HG02588 (cell line): Measurements from ENCODE around the gene ARID1A.
"Not testable (repeated sequence)": the region's sequence is repeated elsewhere in the genome, so short reads cannot be mapped to it uniquely, and the experiment has no call there.

Experiments
- ATAC-seq: cut with Tn5 transposase; IDR thresholded peaks from one replicate; pipeline ENCODE4 v1.9.1; 2021; ENCODE audit warnings: mild to moderate bottlenecking, moderate library complexity; ENCODE audit not compliant: unreplicated experiment

ARID1A gene

DNA sequence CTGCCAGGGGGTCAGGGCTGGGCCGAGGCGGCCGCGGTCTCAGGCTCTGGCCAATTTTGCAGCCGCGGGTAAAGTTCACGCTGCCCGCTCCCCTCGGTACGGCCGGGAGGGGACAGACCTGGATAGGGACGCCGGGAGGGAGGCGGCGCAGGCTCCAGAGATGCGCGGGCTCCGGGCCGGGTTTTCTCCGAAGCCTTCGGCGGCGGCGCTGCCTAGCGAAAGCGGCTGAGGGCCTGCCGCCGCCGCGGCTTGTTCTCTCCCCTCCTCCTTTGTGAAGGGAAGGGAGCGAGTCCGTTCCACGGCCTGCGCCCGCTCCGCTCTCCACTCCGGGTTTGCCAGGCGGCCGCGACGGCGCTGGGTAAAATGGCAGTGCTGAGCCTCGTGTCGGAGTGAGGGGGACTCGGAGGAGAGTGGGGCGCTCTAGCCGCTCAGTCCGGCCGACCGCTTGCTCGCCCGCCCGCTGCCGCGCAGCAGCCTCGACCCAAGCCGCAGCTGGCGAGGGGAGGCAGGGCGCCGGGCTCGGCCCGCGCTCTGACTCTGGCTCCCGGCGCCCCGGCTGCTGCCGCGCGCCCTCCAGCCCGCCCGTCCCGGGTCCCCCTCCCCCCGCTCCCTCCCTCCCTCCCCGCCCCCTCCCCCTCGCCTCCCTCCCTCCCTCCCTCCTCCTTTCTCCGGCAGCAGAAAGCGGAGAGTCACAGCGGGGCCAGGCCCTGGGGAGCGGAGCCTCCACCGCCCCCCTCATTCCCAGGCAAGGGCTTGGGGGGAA, at the start of gene ARID1A:
Gene ARID1A (plus strand): TSS at position 660 of the 763 bp plus-strand sequence. CDS start 389 bp downstream, outside the sequence.
- peak; percentile 34 for ATAC-seq

DNA sequence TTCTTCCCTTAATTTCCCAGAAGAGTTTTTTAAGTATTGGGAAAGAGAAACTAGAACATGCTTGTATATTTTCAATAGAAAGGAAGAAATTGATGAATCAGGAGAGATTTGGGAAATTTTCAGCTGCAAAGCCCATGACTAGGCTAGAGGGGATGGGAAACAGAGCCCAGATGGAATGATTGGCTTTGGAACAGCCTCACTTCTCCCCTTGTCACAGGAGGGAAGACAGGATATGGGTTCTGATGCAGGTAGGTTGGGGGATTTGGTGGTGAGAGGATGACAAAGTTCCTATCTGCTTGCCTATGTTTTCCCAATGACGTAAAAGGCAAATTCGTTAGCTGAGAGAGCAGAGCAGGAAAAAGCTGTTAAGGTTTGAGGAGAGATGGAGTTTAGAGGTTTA, 31.0 kb upstream of the ARID1A start:
- no peak for ATAC-seq

DNA sequence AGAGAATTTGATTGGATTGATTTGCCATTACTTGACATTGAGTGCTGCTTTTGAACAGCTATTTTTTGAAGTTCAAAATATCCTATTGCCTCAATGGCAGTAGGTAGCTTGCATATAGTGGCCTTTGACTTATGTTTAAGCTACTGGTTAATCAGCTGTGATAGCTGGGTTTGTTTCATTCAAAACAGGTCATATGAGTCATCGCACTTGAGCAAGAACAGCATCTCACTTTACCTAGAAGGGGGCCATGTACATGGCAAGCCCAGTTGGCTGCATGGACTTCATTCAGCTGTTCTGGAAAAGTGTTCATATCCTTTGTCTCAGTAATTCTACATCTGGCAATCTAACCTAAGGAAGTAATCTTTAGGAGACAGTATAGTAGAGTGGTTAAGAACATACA, 29.0 kb upstream of the ARID1A start:
- ATAC-seq = no peak

DNA sequence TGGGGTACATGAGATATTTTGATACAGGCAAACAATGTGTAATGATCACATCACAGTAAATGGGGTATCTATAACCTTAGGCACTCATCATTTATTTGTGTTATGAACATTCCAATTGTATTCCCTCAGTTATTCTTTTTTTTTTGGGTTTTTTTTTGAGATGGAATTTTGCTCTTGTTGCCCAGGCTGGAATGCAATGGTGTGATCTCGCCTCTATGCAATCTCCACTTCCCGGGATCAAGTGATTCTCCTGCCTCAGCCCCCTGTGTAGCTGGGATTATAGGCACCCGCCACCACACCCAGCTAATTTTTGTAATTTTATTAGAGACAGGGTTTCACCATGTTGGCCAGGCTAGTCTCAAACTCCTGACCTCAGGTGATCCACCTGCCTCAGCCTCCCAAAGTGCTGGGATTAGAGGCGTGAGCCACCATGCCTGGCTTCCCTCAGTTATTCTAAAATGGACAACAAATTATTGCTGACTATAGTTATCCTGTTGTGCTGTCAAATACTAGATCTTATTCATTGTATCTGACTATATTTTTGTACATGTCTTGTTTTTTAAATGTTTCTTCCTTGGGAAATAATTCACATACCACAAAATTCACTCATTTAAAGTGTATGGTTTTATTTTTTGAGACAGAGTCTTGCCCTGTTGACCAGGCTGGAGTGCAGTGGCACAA, 27.6 kb upstream of the ARID1A start:
- ATAC-seq = not testable (repeated sequence)

DNA sequence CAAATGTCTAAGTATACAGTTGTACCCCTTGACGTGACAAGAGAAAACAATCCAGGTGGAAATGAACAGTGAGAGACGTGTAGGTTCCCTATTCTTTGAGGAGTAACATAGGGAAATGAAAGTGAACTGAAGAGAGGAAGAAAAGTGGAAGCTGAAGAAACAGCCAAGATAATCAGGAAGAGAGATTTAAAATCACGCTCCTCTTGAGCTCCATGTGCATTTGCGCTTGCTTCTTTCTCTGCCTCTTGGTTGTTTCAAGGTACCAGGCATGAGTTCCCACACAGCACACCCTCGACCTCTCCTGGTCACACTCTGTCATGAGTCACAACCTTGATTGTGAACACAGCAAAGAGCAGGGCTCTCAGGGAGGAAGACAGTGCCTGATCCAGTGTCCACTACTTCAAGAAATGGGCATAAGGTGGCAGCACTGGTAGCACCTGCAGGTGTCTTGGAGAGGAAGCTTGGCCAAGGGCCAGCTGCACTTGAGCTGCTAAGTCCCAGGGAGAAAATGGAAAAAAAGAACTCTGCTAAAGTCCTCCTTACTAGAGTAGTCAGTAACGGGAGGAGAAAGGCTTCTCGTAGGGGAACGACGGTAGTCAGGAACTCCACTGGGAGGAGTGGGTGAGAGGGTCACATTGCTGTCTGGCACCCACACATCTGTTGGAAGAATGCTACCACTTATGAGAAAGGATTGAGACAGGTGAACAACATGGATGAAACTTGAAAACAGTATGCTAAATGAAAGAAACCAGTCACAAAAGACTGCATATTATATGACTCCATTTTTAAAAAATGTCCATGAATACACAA, 18.3 kb upstream of the ARID1A start:
- peak; percentile 59 for ATAC-seq

DNA sequence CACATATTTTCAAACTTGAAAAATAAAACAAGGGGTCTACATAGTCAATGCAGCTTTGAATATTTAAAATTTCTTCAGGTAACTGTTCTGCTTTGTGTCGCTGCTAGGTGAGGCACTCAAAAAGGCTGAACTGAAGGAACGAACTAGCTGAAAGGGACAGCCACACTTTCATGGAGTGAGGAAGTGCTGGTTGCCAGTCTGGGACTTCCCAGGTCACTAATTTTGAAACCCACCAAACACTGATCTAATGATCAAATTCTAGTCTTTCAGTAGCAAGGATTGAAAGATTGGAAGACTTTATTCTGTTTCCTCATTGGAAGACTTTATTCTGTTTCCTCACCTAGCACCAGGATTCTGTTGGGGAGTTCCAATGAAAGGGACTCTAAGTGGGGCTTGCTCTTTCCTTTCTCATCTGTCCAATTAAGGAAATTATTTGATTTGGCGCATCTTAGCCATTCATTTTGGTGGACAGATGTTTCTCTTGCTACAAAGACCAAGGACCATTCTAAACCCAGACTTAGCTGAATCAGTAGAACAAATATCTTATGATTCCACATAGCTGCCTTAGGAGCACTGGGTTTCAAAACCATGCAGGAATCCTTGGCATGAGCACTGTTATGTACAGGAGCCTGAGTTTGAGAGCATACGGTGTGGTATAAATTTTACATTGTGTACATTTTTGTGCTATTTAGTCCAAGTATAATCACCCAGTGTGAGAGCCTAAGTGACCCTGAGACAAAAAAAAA, 10.9 kb upstream of the ARID1A start:
- ATAC-seq = no peak

DNA sequence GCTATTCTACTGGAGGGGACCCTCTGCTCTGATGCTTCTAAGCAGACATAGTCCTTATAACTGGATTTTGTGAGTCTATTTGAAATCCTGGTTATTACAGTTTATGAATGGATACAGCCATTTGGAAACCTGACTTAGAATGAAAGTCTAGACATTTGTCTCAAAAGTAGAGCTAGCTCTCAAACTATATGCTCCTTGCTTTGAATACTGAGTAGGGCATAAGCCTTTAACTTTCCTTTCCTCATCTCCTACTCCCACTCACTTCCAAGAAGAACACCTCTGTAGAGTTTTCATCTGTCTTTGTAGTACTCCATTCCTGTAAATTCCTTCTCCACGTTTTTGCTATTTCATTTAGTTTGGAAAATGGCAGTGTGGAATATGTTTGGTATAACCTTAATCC, 9.0 kb upstream of the ARID1A start:
- ATAC-seq = no peak

DNA sequence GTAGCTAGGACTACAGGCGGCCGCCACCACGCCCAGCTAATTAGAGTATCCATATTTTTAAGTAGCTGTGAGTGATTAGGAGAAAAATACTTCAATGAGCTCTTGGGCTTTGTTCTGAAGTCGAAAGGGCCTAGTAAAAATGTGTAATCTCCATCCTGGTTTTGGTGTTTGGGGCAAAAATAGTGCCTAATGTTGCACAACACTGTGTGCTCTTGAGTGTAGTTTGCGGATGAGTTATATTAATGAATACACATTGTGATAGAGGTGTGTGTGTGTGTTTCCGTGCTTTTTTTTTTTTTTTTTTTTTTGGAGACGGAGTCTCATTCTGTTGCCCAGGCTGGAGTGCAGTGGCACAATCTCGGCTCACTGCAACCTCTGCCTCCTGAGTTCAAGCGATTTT, 6.3 kb upstream of the ARID1A start:
- no peak for ATAC-seq

DNA sequence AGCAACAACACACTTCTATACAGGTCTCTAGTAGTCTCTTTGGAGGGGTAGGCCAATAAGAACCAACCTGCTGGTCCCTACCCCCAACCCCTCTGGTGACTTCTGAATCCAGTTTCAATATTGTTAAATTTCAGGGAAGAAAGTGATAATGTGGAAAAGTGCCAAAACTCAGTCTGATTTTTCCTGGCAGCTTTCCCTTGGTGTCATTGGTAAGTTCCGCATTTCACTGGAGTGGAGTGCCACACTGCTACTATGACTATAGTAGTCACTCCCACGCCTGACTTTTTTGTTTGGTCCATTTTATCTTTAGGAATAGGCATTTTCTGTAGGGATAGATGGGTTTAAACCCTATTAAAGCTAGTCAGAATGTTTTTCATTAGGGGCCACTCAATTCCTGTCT, 5.7 kb upstream of the ARID1A start:
- no peak for ATAC-seq

DNA sequence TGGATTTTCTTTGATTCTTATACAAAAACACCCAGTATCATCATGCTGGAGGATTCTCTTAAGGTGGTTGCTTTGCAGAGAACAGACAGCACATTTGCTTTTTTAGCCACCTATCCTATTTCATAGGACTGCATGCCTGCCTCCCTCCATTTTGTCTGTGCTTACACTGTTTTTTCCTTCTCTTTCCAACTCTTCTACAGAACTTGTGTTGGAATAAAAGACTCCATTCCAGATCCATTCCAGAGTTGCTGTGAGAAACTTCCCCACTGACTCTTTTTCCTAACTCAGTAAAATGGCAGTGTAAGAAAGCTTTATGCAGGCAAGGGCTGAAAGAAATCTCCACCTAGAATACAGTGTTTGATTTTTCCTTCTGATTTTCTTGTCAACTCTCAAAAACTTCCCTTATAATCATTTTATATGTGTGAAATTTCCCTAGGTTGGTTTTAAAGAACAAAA, 5.2 kb upstream of the ARID1A start:
- no peak for ATAC-seq

DNA sequence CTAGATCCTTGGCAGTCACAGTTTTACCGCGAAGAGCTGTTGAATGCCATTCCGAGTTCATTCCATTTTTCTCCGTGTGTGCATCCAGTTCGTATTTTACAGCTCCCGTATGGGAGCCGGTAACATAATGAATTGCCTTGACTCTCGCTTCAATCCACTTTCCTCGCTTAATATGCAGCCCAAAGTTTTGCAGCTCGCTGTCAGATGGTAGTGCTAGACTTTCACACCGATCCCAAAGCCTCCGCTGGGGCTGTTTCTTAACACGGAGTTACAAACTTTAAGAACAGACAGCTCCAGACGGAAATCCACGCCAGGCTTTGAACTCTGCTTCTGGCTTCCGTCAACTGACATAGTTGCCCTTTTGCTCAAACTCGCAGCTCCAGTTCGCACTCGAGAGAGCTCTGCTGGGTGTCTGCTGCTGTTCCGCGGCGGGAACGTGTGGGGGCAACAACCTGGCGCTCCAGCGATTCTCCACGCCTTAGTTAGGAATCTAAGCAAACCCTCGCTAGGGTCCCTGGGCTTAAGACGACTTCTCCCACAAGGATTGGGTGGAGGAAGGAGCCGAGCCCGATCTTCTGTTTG, 3.5 kb upstream of the ARID1A start:
- no peak for ATAC-seq

DNA sequence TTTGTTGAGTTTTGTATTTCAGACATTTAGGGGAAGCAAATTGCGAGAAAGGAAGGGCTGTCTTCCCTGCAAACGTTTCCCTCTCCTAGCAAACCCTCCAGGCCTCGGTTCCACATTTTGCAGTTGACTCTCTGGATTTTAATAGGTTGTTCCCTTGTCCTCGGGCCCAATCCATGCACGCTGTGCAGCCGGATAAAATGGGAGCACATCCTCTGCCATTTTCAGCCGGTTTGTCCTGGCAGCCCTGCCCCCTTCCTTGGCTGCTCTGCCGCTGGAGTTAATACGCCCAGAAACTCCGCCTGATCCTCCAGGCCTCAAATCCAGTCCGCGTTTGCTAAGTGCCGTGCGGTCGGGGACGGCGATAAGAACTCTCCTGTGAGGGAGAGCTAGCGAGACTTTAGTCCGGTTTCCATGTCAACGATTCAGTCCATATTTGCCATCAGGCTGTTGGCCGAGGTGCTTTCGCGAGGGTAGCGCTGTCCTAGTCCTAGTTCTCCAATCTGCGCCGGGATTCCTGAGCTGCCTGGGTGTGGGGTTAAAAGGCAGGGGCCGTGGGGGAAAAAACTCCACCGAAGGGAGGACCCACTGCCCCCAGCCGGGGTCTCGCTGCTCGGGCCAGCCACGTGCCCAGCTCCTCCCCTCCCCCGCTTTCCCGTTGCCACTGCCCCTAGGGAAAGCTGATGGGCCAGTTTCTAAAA, 2.9 kb upstream of the ARID1A start:
- ATAC-seq = no peak

DNA sequence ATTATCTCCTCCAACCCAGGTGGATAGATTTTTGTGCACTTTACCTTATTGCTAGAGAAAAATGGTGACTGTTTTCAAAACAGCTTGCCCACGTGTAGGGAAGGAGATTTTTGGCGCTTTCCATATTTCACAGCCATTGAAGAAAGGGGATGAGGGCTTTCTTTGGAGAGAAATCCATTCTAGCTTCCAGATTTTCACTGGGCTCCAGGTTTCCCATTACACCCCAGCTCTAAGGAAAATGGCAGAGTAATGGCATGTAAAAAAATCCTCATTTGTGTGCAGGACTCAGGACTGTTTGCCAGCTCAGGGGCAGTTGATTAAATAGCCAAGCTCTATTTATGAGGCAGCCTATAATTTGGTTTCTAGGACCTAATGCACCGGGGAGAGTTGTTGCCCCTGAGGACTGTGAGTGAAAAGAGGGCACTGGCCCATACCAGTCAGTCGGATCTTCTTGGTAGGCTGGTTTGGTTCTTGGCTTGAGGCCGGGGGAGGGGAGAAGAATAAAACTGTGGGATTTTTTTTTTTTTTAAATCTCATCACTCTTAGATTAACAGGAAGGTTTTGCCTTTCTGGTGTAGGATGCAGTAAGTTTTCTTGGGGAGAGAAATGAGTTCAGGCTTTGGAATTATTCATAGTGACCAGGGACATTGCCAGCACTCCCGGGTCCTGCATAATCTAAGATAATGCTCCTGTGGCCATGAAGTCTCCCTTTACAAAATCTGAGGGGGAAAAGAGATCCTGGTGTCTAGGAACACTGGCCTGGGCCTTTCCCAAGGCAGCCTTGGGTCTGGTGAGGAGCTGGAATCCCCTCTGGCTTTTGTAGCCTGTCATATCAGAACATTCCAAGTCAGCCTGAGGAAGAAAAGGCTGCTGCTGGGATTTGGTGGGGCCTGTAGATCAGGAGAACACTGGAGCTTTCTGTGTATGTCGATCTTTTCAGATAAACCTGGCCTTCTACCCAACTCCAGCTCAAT, 1.9 kb upstream of the ARID1A start:
- ATAC-seq = no peak

DNA sequence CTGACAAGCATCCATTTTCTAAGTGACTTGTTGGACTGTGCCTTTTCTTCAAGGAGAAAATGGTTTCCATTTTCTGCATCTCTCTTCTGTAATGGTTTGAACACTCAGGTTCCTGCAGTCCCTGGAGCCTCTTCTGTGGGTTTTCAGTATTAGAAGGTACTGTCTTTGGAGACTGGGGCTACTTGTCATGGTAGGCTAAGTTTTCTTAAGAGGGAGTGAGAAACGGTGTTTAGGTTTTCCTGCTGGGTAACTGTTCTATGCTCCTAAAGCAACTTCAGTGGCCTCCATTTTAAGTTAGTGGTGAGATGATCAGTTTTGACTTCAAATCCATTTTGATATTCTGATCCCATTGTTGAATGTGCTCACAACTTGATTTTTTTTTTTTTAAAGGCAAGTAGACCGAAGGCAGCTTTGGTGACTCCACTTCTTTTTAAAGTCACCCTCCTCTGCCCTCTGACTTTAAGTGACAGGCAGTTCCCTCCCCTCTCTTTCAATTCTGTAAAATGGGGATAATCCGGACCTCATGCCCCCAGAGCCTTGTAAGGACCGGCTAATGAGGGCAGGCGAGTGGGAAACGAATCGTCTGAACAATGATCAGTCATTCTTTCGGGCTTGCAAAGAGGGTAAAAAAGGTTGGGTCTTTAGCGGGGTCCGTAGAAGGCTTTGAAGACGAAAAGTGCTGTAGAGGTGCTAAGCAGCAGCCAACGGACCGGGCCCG, 1.0 kb upstream of the ARID1A start:
- ATAC-seq = no peak

DNA sequence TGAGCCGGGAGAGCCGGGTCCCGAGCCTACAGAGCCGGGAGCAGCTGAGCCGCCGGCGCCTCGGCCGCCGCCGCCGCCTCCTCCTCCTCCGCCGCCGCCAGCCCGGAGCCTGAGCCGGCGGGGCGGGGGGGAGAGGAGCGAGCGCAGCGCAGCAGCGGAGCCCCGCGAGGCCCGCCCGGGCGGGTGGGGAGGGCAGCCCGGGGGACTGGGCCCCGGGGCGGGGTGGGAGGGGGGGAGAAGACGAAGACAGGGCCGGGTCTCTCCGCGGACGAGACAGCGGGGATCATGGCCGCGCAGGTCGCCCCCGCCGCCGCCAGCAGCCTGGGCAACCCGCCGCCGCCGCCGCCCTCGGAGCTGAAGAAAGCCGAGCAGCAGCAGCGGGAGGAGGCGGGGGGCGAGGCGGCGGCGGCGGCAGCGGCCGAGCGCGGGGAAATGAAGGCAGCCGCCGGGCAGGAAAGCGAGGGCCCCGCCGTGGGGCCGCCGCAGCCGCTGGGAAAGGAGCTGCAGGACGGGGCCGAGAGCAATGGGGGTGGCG, 371 bp downstream of the ARID1A start:
- ATAC-seq = peak; percentile 7

DNA sequence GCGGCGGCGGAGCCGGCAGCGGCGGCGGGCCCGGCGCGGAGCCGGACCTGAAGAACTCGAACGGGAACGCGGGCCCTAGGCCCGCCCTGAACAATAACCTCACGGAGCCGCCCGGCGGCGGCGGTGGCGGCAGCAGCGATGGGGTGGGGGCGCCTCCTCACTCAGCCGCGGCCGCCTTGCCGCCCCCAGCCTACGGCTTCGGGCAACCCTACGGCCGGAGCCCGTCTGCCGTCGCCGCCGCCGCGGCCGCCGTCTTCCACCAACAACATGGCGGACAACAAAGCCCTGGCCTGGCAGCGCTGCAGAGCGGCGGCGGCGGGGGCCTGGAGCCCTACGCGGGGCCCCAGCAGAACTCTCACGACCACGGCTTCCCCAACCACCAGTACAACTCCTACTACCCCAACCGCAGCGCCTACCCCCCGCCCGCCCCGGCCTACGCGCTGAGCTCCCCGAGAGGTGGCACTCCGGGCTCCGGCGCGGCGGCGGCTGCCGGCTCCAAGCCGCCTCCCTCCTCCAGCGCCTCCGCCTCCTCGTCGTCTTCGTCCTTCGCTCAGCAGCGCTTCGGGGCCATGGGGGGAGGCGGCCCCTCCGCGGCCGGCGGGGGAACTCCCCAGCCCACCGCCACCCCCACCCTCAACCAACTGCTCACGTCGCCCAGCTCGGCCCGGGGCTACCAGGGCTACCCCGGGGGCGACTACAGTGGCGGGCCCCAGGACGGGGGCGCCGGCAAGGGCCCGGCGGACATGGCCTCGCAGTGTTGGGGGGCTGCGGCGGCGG, 1.0 kb downstream of the ARID1A start:
- no peak for ATAC-seq

DNA sequence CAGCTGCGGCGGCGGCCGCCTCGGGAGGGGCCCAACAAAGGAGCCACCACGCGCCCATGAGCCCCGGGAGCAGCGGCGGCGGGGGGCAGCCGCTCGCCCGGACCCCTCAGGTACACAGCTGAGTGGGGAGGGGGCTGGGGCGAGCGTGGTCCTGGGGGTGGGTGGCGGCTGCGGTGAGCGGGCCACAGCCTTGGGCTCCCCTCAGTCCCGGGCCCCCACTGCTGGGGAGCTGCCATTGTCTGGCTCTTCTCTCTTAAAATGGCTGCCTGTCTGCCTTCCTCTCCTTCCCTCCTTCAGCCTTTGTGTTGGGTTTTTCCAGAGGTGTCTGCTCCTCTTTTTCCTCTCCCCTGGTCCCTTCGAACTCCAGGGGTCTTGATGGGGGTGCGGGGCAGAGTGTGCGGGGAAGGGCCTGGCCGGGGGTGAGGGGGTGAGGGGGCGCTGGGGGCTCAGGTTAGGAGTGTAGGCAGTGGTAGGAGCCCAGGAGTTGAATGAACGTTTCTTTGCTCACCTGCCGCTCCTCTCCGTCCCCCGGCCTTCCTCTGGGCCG, 1.7 kb downstream of the ARID1A start:
- ATAC-seq = no peak
